ENCODE measurements around the gene LRRC8E. TPM values are rescaled to one million over a fixed set of nuclear protein-coding genes. Genes with fewer than 3 reads are reported as not detected.

LRRC8E gene
- total and polyA plus RNA-seq, 8 donors, result 0.58 to 12.5 (median 2.1) TPM; not detected in 1

- intact Hi-C loops (cut with DNase I; ENCODE audit: low total_unique reads), result no loop called here
- peak overlapping the region in 4 of 5 donors; percentile 42 to 89 (median 82) for H3K27ac ChIP-seq
- peaks cover 0 to under 1% (median 0%) of the 10 kb centered on the region in 3 donors for H3K27me3 ChIP-seq
- 78 to 92% (median 79%) methylated on average over 7 of the region's 7 CpGs for WGBS, 5 donors
- peak in 1 of 2 donors; percentile 12 for DNase-seq
- H3K36me3 ChIP-seq, result peaks cover 51 to 64% (median 60%) of the 10 kb centered on the region in 4 donors
- TF ChIP-seq EP300 (IDR thresholded peaks at IDR 0.05) (no peak), CTCF (IDR thresholded peaks at IDR 0.05) (no peak), POLR2AphosphoS5 (IDR thresholded peaks at IDR 0.05) (no peak), POLR2A (IDR thresholded peaks at IDR 0.05) (no peak)
- no peaks in the 10 kb centered on the region for H3K9me3 ChIP-seq
- no peak overlapping the region for H3K4me3 ChIP-seq
- peaks cover 19 to 57% (median 37%) of the 10 kb centered on the region in 4 donors for H3K4me1 ChIP-seq
Observed at GRCh38 chr19:7930765-7931164, 42.5 kb downstream of the LRRC8E start.

GRCh38 chr19:7931221-7932061, 43.1 kb downstream of the LRRC8E start:
- 87 to 93% (median 90%) methylated on average over 32 to 36 of the region's 36 CpGs for WGBS, 5 donors
- Histone ChIP-seq H3K27ac (peak overlapping the region in 4 of 5 donors; percentile 26 to 89 (median 82)), H3K27me3 (no peaks in the 10 kb centered on the region), H3K4me1 (peaks cover 15 to 52% (median 32%) of the 10 kb centered on the region in 4 donors), H3K36me3 (peaks cover 57 to 70% (median 67%) of the 10 kb centered on the region in 4 donors), H3K4me3 (no peak overlapping the region), H3K9me3 (no peaks in the 10 kb centered on the region)
- DNase-seq, result peak in 1 of 2 donors; percentile 31
- TF ChIP-seq EP300 (IDR thresholded peaks at IDR 0.05), result no peak
- no peak for TF ChIP-seq CTCF (IDR thresholded peaks at IDR 0.05)
- TF ChIP-seq POLR2AphosphoS5 (IDR thresholded peaks at IDR 0.05), result no peak
- TF ChIP-seq POLR2A (IDR thresholded peaks at IDR 0.05), result no peak
- intact Hi-C loops (cut with DNase I; ENCODE audit: low total_unique reads), result no loop called here

GRCh38 chr19:7932276-7932929, 44.1 kb downstream of the LRRC8E start:
- H3K36me3 ChIP-seq, result peaks cover 66 to 77% (median 76%) of the 10 kb centered on the region in 4 donors
- WGBS, 5 donors, result 92 to 93% (median 92%) methylated on average over 28 to 32 of the region's 32 CpGs
- intact Hi-C loops (cut with DNase I; ENCODE audit: low total_unique reads), result no loop called here
- peak overlapping the region in 2 of 5 donors; percentile 86 to 89 for H3K27ac ChIP-seq
- peak in 1 of 2 donors; percentile 5 for DNase-seq
- TF ChIP-seq POLR2AphosphoS5 (IDR thresholded peaks at IDR 0.05) (no peak), POLR2A (IDR thresholded peaks at IDR 0.05) (no peak), CTCF (IDR thresholded peaks at IDR 0.05) (no peak), EP300 (IDR thresholded peaks at IDR 0.05) (no peak)
- H3K9me3 ChIP-seq, result no peaks in the 10 kb centered on the region
- peaks cover 9 to 43% (median 25%) of the 10 kb centered on the region in 4 donors for H3K4me1 ChIP-seq
- H3K4me3 ChIP-seq, result no peak overlapping the region
- no peaks in the 10 kb centered on the region for H3K27me3 ChIP-seq

- Histone ChIP-seq H3K27ac (peak overlapping the region in 1 of 5 donors; percentile 86), H3K4me1 (peaks cover 5 to 38% (median 20%) of the 10 kb centered on the region in 4 donors), H3K4me3 (no peak overlapping the region), H3K27me3 (no peaks in the 10 kb centered on the region), H3K36me3 (peaks cover 72 to 82% (median 82%) of the 10 kb centered on the region in 4 donors), H3K9me3 (no peaks in the 10 kb centered on the region)
- no peak for TF ChIP-seq EP300 (IDR thresholded peaks at IDR 0.05)
- TF ChIP-seq POLR2AphosphoS5 (IDR thresholded peaks at IDR 0.05), result no peak
- no peak for TF ChIP-seq POLR2A (IDR thresholded peaks at IDR 0.05)
- no peak for TF ChIP-seq CTCF (IDR thresholded peaks at IDR 0.05)
- DNase-seq, result no peak
- intact Hi-C loops (cut with DNase I; ENCODE audit: low total_unique reads), result no loop called here
- 89 to 96% (median 93%) methylated on average over 5 to 10 of the region's 10 CpGs for WGBS, 5 donors
Observed at GRCh38 chr19:7932930-7933300, 44.6 kb downstream of the LRRC8E start.

Measured in stomach (tissue), 9 donors.